Osteocyte (in vitro differentiated cells): ENCODE results near the gene MDM4. TPM values are rescaled to one million over a fixed set of nuclear protein-coding genes. Genes with fewer than 3 reads are reported as not detected.

Source experiments
- DNase-seq: peaks from one replicate; pipeline ENCODE4 v3.0.0; 2021; ENCODE audit warnings: mixed read lengths; ENCODE audit not compliant: unreplicated experiment; ENCODE audit errors: extremely low spot score
- H3K27ac Mint-ChIP-seq: one replicate; pipeline ENCODE4 v1.8.0; 2021; ENCODE audit warnings: mild to moderate bottlenecking, mixed read lengths; ENCODE audit not compliant: unreplicated experiment
- H3K27me3 Mint-ChIP-seq: one replicate; pipeline ENCODE4 v1.8.0; 2021; ENCODE audit warnings: mixed read lengths; ENCODE audit not compliant: unreplicated experiment
- H3K36me3 Mint-ChIP-seq: one replicate; pipeline ENCODE4 v1.8.0; 2021; ENCODE audit warnings: mixed read lengths; ENCODE audit not compliant: unreplicated experiment
- H3K4me1 Mint-ChIP-seq: one replicate; pipeline ENCODE4 v1.8.0; 2021; ENCODE audit warnings: mixed read lengths; ENCODE audit not compliant: unreplicated experiment
- H3K4me3 Mint-ChIP-seq: one replicate; pipeline ENCODE4 v1.8.0; 2021; ENCODE audit warnings: mild to moderate bottlenecking, moderate library complexity, mixed read lengths; ENCODE audit not compliant: unreplicated experiment
- H3K9me3 Mint-ChIP-seq: one replicate; pipeline ENCODE4 v1.8.0; 2021; ENCODE audit warnings: mixed read lengths; ENCODE audit not compliant: unreplicated experiment
- CTCF ChIP-seq: fragments of 200-600 bp; sonication (generic); IDR thresholded peaks from 2 replicates; pipeline ENCODE4 v1.5.0; 2021; ENCODE audit warnings: antibody characterized with exemption, mild to moderate bottlenecking, moderate library complexity
- total RNA-seq: library from RNA; stranded (reverse); gene quantifications from 2 replicates; pipeline ENCODE4 v1.2.1, GENCODE V29; 2021

The MDM4 gene
- total RNA-seq, 1 donor from 2014 or later: 77.3 TPM

GRCh38 chr1:204598319-204598969 lies 82.2 kb downstream of the MDM4 start:
- no peak for DNase-seq
- no peaks in the 10 kb centered on the region for H3K4me1 Mint-ChIP-seq
- no peaks in the 10 kb centered on the region for H3K36me3 Mint-ChIP-seq
- no peak for TF ChIP-seq CTCF
- no peak overlapping the region for H3K27ac Mint-ChIP-seq
- no peaks in the 10 kb centered on the region for H3K9me3 Mint-ChIP-seq
- H3K4me3 Mint-ChIP-seq: no peak overlapping the region
- peaks cover 32% of the 10 kb centered on the region for H3K27me3 Mint-ChIP-seq

GRCh38 chr1:204599098-204599497 lies 82.9 kb downstream of the MDM4 start:
- Mint-ChIP-seq H3K27me3 (peaks cover 33% of the 10 kb centered on the region), H3K4me3 (no peak overlapping the region), H3K27ac (no peak overlapping the region), H3K4me1 (no peaks in the 10 kb centered on the region), H3K9me3 (no peaks in the 10 kb centered on the region), H3K36me3 (no peaks in the 10 kb centered on the region)
- DNase-seq: no peak
- no peak for TF ChIP-seq CTCF

GRCh38 chr1:204599596-204599995 lies 83.4 kb downstream of the MDM4 start:
- H3K27me3 Mint-ChIP-seq: peaks cover 38% of the 10 kb centered on the region
- no peaks in the 10 kb centered on the region for H3K36me3 Mint-ChIP-seq
- no peaks in the 10 kb centered on the region for H3K9me3 Mint-ChIP-seq
- H3K4me3 Mint-ChIP-seq: no peak overlapping the region
- H3K4me1 Mint-ChIP-seq: no peaks in the 10 kb centered on the region
- no peak for TF ChIP-seq CTCF
- DNase-seq: no peak
- H3K27ac Mint-ChIP-seq: no peak overlapping the region

GRCh38 chr1:204600203-204600602 lies 84.0 kb downstream of the MDM4 start:
- peaks cover 38% of the 10 kb centered on the region for H3K27me3 Mint-ChIP-seq
- DNase-seq: no peak
- no peaks in the 10 kb centered on the region for H3K36me3 Mint-ChIP-seq
- TF ChIP-seq CTCF: no peak
- no peak overlapping the region for H3K4me3 Mint-ChIP-seq
- no peak overlapping the region for H3K27ac Mint-ChIP-seq
- H3K4me1 Mint-ChIP-seq: no peaks in the 10 kb centered on the region
- no peaks in the 10 kb centered on the region for H3K9me3 Mint-ChIP-seq

- no peak for DNase-seq
- H3K36me3 Mint-ChIP-seq: no peaks in the 10 kb centered on the region
- no peak overlapping the region for H3K4me3 Mint-ChIP-seq
- H3K27me3 Mint-ChIP-seq: peaks cover 45% of the 10 kb centered on the region
- no peaks in the 10 kb centered on the region for H3K9me3 Mint-ChIP-seq
- no peak for TF ChIP-seq CTCF
- no peak overlapping the region for H3K27ac Mint-ChIP-seq
- H3K4me1 Mint-ChIP-seq: no peaks in the 10 kb centered on the region
Observed at GRCh38 chr1:204600968-204601367, 84.8 kb downstream of the MDM4 start.
